HAP-1 (cell line): Measurements from ENCODE around the gene SIN3B.

Experiments
- DNase-seq, 2 experiments: peaks; one replicate each; pipeline ENCODE4 v3.0.0-alpha.2; 2016 to 2020; ENCODE audit warnings: low spot score in 2 of 2
- H3K27me3 ChIP-seq: fragments of 250-450 bp; sonication (Bioruptor Pico); 2 replicates; pipeline ENCODE4 v1.5.1; 2020; ENCODE audit warnings: low read depth, mild to moderate bottlenecking, moderate library complexity
- H3K36me3 ChIP-seq: fragments of 250-450 bp; sonication (Bioruptor Pico); replicated peaks from 2 replicates; pipeline ENCODE4 v1.5.1; 2020; ENCODE audit warnings: mild to moderate bottlenecking
- H3K4me1 ChIP-seq: fragments of 250-450 bp; sonication (Bioruptor Pico); 2 replicates; pipeline ENCODE4 v1.5.1; 2020; ENCODE audit warnings: mild to moderate bottlenecking
- H3K4me3 ChIP-seq: fragments of 250-450 bp; sonication (Bioruptor Pico); 2 replicates; pipeline ENCODE4 v1.5.1; 2020; ENCODE audit warnings: mild to moderate bottlenecking, moderate library complexity
- H3K9me3 ChIP-seq: fragments of 250-450 bp; sonication (Bioruptor Pico); 2 replicates; pipeline ENCODE4 v1.5.1; 2020; ENCODE audit warnings: mild to moderate bottlenecking, moderate library complexity
- in situ Hi-C: fragments of 300-500 bp; cut with MboI; formaldehyde crosslinking; loops from 3 replicates; pipeline ENCODE4 v1.14.3; 2020; ENCODE audit warnings: low sequenced_read_pairs, inconsistent platforms, mixed read lengths

The SIN3B gene

DNA sequence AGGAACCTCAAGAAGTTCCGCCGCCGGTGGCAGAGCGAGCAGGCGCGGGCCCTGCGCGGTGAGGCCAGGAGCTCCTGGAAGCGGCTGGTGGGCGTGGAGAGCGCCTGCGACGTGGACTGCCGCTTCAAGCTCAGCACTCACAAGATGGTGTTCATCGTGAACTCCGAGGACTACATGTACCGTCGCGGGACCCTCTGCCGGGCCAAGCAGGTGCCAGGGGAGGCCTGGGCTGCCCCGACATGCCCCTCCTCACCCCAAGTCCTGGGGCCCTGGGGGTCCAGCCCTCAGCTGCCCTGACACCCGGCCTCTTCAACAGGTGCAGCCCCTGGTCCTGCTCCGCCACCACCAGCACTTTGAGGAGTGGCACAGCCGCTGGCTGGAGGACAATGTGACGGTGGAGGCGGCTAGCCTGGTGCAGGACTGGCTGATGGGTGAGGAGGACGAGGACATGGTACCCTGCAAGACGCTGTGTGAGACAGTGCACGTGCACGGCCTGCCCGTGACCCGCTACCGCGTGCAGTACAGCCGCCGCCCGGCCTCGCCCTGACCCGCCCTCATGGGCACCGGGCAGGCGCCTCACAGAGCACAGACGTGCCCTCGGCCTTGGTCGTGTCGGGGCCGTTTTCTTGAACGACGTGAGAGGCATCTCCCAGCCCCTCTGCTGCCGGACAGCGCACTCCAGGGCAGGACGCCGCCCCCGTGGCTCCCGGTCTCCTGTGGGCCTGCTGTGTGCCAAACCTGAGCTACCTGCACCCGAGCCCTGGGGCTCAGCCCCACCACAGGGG, 49.2 kb downstream of the SIN3B start:
- in situ Hi-C loops = no loop called here
- no peak overlapping the region for H3K4me3 ChIP-seq
- peaks cover 5% of the 10 kb centered on the region for H3K9me3 ChIP-seq
- H3K36me3 ChIP-seq = peaks cover 24% of the 10 kb centered on the region
- no peak for DNase-seq
- no peaks in the 10 kb centered on the region for H3K27me3 ChIP-seq
- no peaks in the 10 kb centered on the region for H3K4me1 ChIP-seq

DNA sequence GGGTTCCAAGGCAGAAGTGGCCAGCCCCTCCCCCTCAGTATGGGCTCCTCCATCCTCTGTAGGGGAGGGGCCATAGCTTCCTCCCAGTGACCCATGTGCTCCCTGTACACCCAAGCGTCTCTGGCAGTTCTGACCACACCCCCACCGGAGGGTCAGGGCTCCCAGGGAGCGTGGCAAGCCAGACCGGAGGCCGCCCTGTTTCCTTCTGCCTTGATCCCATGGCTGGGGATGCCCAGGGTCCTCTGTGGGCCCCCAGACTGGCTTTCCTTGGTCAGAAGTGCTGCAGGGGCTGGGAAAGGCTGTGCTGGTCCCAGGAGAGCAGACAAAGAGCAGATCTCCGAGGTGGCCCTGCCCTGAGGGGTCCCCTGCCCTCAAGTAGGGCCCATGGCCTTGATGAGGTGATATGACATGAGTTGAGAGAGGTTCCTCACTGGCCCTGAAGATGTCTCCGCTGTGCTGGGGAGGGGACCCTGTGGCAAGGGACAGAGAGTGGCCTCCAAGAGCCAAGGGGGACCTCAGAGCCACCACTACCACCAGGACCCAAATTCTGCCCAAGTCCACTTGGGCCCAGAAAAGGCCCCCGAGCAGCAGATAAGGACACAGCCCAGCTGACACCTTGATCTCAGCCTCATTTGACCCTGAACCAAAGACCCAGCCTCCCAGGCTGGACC, 51.8 kb downstream of the SIN3B start:
- in situ Hi-C loops = no loop called here
- Histone ChIP-seq H3K9me3 (peaks cover 5% of the 10 kb centered on the region), H3K27me3 (no peaks in the 10 kb centered on the region), H3K36me3 (peaks cover 24% of the 10 kb centered on the region), H3K4me3 (no peak overlapping the region), H3K4me1 (no peaks in the 10 kb centered on the region)
- no peak for DNase-seq

GRCh38 chr19:16882146-16882545, 52.9 kb downstream of the SIN3B start:
- DNase-seq = no peak
- Histone ChIP-seq H3K9me3 (peaks cover 5% of the 10 kb centered on the region), H3K4me1 (no peaks in the 10 kb centered on the region), H3K4me3 (no peak overlapping the region), H3K36me3 (peaks cover 19% of the 10 kb centered on the region), H3K27me3 (no peaks in the 10 kb centered on the region)
- in situ Hi-C loops = no loop called here

DNA sequence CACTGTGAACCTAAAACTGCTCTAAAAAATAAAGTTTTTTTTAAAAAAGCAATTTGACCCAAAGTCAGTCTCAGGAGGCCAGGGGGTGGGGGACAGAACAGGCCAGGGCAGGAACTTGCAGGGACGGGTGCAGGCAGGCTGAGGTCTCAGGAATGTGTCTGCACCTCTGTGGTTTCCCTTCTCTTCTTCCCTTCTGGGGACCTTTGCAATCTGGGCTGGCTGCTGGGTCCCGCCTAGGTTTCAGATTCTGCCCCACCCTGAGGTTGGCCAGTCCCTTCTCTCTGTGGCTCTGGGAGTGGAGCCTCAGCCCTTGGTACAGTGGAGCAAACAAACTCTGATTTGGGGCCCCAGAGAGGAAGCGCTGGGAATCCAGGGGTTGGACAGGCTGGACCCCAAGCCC, 54.3 kb downstream of the SIN3B start:
- Histone ChIP-seq H3K27me3 (no peaks in the 10 kb centered on the region), H3K9me3 (peaks cover 5% of the 10 kb centered on the region), H3K36me3 (peaks cover 12% of the 10 kb centered on the region), H3K4me1 (no peaks in the 10 kb centered on the region), H3K4me3 (no peak overlapping the region)
- DNase-seq = no peak
- in situ Hi-C loops = no loop called here

GRCh38 chr19:16885166-16885565, 56.0 kb downstream of the SIN3B start:
- Histone ChIP-seq H3K36me3 (no peaks in the 10 kb centered on the region; the same call in 1 of the 2 replicates), H3K4me3 (no peak overlapping the region), H3K4me1 (no peaks in the 10 kb centered on the region), H3K27me3 (no peaks in the 10 kb centered on the region), H3K9me3 (peaks cover 5% of the 10 kb centered on the region)
- in situ Hi-C loops = no loop called here
- DNase-seq = no peak

- in situ Hi-C loops = no loop called here
- H3K9me3 ChIP-seq = peaks cover 5% of the 10 kb centered on the region
- no peaks in the 10 kb centered on the region for H3K27me3 ChIP-seq
- no peak for DNase-seq
- no peaks in the 10 kb centered on the region for H3K36me3 ChIP-seq
- H3K4me1 ChIP-seq = no peaks in the 10 kb centered on the region
- no peak overlapping the region for H3K4me3 ChIP-seq
These were observed 57.2 kb downstream of the SIN3B start for GRCh38 chr19:16886305-16886880.

DNA sequence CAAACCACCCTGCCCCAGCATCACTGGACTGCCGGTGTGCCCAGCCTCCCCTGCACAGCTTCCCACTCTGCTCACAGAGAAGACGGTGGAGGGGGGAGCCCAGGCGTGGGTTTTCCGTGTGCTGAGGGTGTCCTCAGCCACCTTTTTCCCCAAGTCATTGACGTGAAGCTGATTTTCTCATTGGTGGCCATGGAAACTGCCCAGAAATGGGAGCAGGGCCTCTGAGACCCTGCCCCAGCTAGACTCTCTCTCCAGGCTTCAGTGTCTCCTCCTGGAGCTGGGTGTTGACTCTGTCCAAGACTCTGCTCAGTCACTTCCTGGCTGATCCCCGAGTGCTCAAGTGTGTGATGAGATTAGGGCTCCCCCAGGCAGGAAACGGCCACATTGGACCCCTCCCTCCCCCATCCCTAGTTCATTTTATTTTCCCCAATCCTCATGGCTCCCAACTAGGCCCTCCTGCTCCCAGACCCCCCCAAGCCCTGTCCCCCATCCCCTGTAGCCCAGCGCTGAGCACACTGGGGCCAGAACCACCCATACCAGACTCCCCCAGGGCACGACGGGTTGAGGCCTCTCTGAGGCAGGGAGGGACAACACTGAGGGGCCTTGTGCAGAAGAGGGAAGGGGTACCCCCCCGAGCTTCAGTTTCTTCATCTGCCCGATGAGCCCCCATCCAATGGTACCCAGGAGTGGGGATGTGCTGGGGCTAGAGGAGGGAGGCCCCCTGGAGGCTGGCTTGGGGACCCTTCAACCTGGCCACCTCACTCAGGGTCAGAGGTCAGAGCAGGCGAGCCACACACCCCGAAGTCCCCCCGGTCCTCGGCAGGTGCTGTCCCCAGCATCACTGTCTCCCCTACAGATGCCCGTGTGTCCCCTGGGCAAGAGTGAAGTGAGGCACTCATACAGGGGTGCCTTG, 58.4 kb downstream of the SIN3B start:
- in situ Hi-C loops = no loop called here
- DNase-seq = no peak
- no peaks in the 10 kb centered on the region for H3K36me3 ChIP-seq
- H3K4me1 ChIP-seq = no peaks in the 10 kb centered on the region
- H3K9me3 ChIP-seq = peaks cover 3% of the 10 kb centered on the region; the same call in 1 of the 2 replicates
- no peak overlapping the region for H3K4me3 ChIP-seq
- no peaks in the 10 kb centered on the region for H3K27me3 ChIP-seq

GRCh38 chr19:16888629-16889365, 59.6 kb downstream of the SIN3B start, which contains the start of gene F2RL3:
Gene F2RL3, plus strand, starts transcription at chr19:16888999. Its CDS starts 191 bp downstream, at chr19:16889190.
- no peaks in the 10 kb centered on the region for H3K36me3 ChIP-seq
- H3K4me3 ChIP-seq = no peak within 1 kb of the TSS
- no peaks in the 10 kb centered on the region for H3K27me3 ChIP-seq
- no peaks in the 10 kb centered on the region for H3K4me1 ChIP-seq
- in situ Hi-C loops = no loop called here
- no peaks in the 10 kb centered on the region for H3K9me3 ChIP-seq
- no peak for DNase-seq

GRCh38 chr19:16889366-16889882, 60.2 kb downstream of the SIN3B start:
- Histone ChIP-seq H3K27me3 (no peaks in the 10 kb centered on the region), H3K9me3 (no peaks in the 10 kb centered on the region), H3K36me3 (no peaks in the 10 kb centered on the region), H3K4me1 (no peaks in the 10 kb centered on the region), H3K4me3 (no peak overlapping the region)
- in situ Hi-C loops = no loop called here
- no peak for DNase-seq

DNA sequence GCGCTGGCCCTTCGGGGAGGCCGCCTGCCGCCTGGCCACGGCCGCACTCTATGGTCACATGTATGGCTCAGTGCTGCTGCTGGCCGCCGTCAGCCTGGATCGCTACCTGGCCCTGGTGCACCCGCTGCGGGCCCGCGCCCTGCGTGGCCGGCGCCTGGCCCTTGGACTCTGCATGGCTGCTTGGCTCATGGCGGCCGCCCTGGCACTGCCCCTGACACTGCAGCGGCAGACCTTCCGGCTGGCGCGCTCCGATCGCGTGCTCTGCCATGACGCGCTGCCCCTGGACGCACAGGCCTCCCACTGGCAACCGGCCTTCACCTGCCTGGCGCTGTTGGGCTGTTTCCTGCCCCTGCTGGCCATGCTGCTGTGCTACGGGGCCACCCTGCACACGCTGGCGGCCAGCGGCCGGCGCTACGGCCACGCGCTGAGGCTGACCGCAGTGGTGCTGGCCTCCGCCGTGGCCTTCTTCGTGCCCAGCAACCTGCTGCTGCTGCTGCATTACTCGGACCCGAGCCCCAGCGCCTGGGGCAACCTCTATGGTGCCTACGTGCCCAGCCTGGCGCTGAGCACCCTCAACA, 60.8 kb downstream of the SIN3B start:
- Histone ChIP-seq H3K27me3 (no peaks in the 10 kb centered on the region), H3K4me1 (no peaks in the 10 kb centered on the region), H3K36me3 (no peaks in the 10 kb centered on the region), H3K9me3 (no peaks in the 10 kb centered on the region), H3K4me3 (no peak overlapping the region)
- DNase-seq = no peak
- in situ Hi-C loops = no loop called here

DNA sequence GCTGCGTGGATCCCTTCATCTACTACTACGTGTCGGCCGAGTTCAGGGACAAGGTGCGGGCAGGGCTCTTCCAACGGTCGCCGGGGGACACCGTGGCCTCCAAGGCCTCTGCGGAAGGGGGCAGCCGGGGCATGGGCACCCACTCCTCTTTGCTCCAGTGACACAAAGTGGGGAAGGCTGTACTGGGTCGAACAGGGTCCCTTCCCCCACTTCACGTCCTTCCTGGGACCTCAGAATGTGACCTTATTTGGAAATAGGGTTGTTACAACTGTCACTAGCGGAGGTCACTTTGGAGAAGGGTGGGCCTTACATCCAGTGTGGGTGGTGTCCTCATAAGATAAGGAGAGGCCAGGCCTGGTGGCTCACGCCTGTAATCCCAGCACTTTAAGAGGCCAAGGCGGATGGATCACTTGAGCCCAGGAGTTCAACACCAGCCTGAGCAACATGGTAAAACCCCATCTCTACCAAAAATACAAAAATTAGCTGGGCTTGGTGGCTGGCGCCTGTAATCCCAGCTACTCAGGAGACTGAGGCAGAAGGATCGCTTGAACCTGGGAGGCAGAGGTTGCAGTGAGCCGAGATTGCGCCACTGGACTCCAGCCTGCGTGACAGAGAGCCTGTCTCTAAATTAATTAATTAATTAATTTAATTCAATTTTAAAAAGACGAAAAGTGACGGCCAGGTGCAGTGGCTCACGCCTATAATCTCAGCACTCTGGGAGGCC, 61.4 kb downstream of the SIN3B start:
- no peaks in the 10 kb centered on the region for H3K4me1 ChIP-seq
- H3K4me3 ChIP-seq = no peak overlapping the region
- no peaks in the 10 kb centered on the region for H3K36me3 ChIP-seq
- H3K27me3 ChIP-seq = no peaks in the 10 kb centered on the region
- no peak for DNase-seq
- in situ Hi-C loops = no loop called here
- no peaks in the 10 kb centered on the region for H3K9me3 ChIP-seq

DNA sequence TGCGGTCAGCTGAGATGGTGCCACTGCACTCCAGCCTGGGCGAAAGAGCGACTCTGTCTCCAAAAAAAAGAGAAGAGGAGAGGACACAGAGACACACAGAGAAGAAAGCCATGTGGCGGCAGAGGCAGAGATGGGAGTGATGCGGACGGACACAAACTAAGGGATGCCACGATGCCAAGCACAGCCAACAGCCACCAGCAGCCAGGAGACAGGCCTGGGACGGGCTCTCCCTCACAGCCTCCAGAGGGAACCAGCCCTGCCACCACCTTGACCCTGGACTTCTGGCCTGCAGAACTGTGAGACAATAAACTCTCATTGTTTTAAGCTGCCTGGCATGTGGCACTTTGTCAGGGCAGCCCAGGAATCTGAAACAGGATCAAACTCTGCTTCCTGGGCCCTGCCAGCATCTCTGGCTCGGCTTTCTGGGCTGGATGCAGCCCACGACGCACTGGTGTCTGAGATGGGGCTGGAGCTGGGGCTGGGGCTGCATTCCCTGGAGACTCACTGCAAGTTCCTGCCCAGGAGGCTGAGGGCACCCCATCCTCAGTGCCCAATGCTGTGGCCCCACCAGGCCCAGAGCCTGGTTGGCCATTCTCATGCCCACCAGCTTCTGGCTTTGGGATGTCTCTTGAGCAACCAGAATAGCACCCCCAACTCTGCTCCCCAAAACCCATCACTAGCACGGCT, 62.6 kb downstream of the SIN3B start:
- no peaks in the 10 kb centered on the region for H3K36me3 ChIP-seq
- H3K4me3 ChIP-seq = no peak overlapping the region
- in situ Hi-C loops = no loop called here
- no peak for DNase-seq
- H3K27me3 ChIP-seq = no peaks in the 10 kb centered on the region
- H3K4me1 ChIP-seq = no peaks in the 10 kb centered on the region
- H3K9me3 ChIP-seq = no peaks in the 10 kb centered on the region
